ENCODE results near the gene RAB33B. TPM values are rescaled to one million over a fixed set of nuclear protein-coding genes. Genes with fewer than 3 reads are reported as not detected.

RAB33B gene
- total and polyA plus RNA-seq, 2 of the 8 experiments (the other 6 are each of a cell fraction or from before 2014, with no cell fraction given) = 4.2 to 8.7 TPM

- no peak overlapping the region for H2BK12ac ChIP-seq (ENCODE audit: low read depth, low read length)
These were observed 3.4 kb downstream of the RAB33B start for GRCh38 chr4:139457318-139457717.

More at GRCh38 chr4:139457318-139457717, 3.4 kb downstream of the RAB33B start:
- H3K14ac ChIP-seq (ENCODE audit: insufficient read length) = no peak overlapping the region
- H3K4me3 ChIP-seq (ENCODE audit: extremely low read depth in 1 of 4, insufficient read depth in 2 of 4, low read depth in 3 of 4, low read length in 4 of 4) = no peak overlapping the region
- WGBS, 2 experiments (ENCODE audit: extremely low coverage in 1 of 2, insufficient coverage in 1 of 2, insufficient read length in 1 of 2, insufficient replicate concordance in 2 of 2, low coverage in 1 of 2, low lambda C conversion rate in 2 of 2, missing lambda C conversion rate in 1 of 2) = 72% methylated on average over 4 of the region's 4 CpGs; no CpG with 5 or more reads in 1 of the 2 experiments
- no peak overlapping the region for H2AFZ ChIP-seq (ENCODE audit: low read length)
- H3K36me3 ChIP-seq (ENCODE audit: control insufficient read depth in 2 of 4, insufficient read depth in 4 of 4, low read length in 3 of 4) = no peaks in the 10 kb centered on the region
- H3K23me2 ChIP-seq (ENCODE audit: low read depth, low read length) = peaks cover 8% of the 10 kb centered on the region
- no peak for DNase-seq (ENCODE audit: low read depth in 1 of 2, low spot score in 2 of 2)
- H2BK120ac ChIP-seq (replicated peaks; ENCODE audit: low read depth, low read length) = no peak overlapping the region
- ChIA-PET POLR2A (ENCODE audit: partially characterized antibody) (interaction anchor here (0.6 to 1.4 kb wide), 4 partner anchors 8 to 594 kb away, joined by 3 to 4 read pairs (median 3); partner anchors contain the start of gene SETD7), CTCF (ENCODE audit: partially characterized antibody) (interaction anchor here (1.2 to 1.6 kb wide), 4 partner anchors 18 to 47 kb away, joined by 3 to 4 read pairs (median 4); no protein-coding TSS in a partner anchor)
- H4K91ac ChIP-seq (replicated peaks; ENCODE audit: insufficient read length, low read length) = no peak overlapping the region
- no peak overlapping the region for H3K4ac ChIP-seq (replicated peaks; ENCODE audit: insufficient read length, low read depth, low read length)
- H4K20me1 ChIP-seq (replicated peaks in 1 of 2; ENCODE audit: control insufficient read depth in 1 of 2, insufficient read depth in 2 of 2, low read length in 2 of 2) = peaks cover 0 to 1% of the 10 kb centered on the region in 2 experiments
- FAIRE-seq = no peak
- H3K27me3 ChIP-seq (replicated peaks in 1 of 4; ENCODE audit: control insufficient read depth in 3 of 4, extremely low read depth in 1 of 4, insufficient read depth in 3 of 4, low read length in 3 of 4) = no peaks in the 10 kb centered on the region
- peaks cover 2% of the 10 kb centered on the region; the same call in 1 of the 2 replicates for H3K79me1 ChIP-seq (ENCODE audit: low read depth, low read length)
- H2BK15ac ChIP-seq (ENCODE audit: low read length) = no peak overlapping the region
- no peak overlapping the region for H4K8ac ChIP-seq (ENCODE audit: extremely low read depth, insufficient read depth, low read length)
- no peak overlapping the region for H2BK20ac ChIP-seq (ENCODE audit: low read length)
- H3K27ac ChIP-seq (ENCODE audit: low read depth, low read length) = no peak overlapping the region
- no peak overlapping the region for H3K56ac ChIP-seq (replicated peaks; ENCODE audit: insufficient read length, low read depth, low read length)
- H3K79me2 ChIP-seq (ENCODE audit: control insufficient read depth in 1 of 2, insufficient read depth in 2 of 2, low read length in 2 of 2) = peaks cover 3 to 70% of the 10 kb centered on the region in 2 experiments; a peak in 3 of 4 replicates
- no peak overlapping the region for H3K9ac ChIP-seq (replicated peaks in 1 of 4; ENCODE audit: extremely low read depth in 1 of 4, low read depth in 3 of 4, low read length in 3 of 4)
- no peak overlapping the region for H3K4me2 ChIP-seq (ENCODE audit: insufficient read depth in 1 of 2, low read depth in 2 of 2, low read length in 2 of 2)
- peaks cover 2 to 16% (median 7%) of the 10 kb centered on the region in 4 experiments; a peak in 5 of 7 replicates for H3K4me1 ChIP-seq (replicated peaks in 1 of 4; ENCODE audit: control insufficient read depth in 3 of 4, insufficient read depth in 4 of 4, low read length in 3 of 4)
- no peak overlapping the region for H3K18ac ChIP-seq (ENCODE audit: extremely low read depth, low read length)
- H4K5ac ChIP-seq (ENCODE audit: insufficient read length, low read depth, low read length) = no peak overlapping the region
- no peak overlapping the region for H2BK5ac ChIP-seq (ENCODE audit: low read depth, low read length)
- TF ChIP-seq KDM1A (IDR thresholded peaks at IDR 0.05; ENCODE audit: borderline replicate concordance, low read length) = no peak
- no peak for TF ChIP-seq HDAC2 (IDR thresholded peaks at IDR 0.05; ENCODE audit: borderline replicate concordance in 1 of 2, low read depth in 2 of 2, low read length in 2 of 2)
- TF ChIP-seq TAF7 (optimal IDR thresholded peaks at IDR 0.05; ENCODE audit: borderline replicate concordance, low read depth, low read length) = no peak
- no peak for TF ChIP-seq BACH1 (IDR thresholded peaks at IDR 0.05; ENCODE audit: low read length)
- H3K9me3 ChIP-seq (ENCODE audit: insufficient read depth in 2 of 2, low read depth in 1 of 2, low read length in 1 of 2) = no peaks in the 10 kb centered on the region
- no peak overlapping the region for H2AK5ac ChIP-seq (ENCODE audit: low read depth, low read length)
- H3K23ac ChIP-seq (ENCODE audit: insufficient read length) = no peak overlapping the region
